IMR-90 (cell line): ENCODE data around the gene CDH13. TPM values are rescaled to one million over a fixed set of nuclear protein-coding genes. Genes with fewer than 3 reads are reported as not detected.

ENCODE experiments used
- ATAC-seq: fragments of 200-7000 bp; cut with Tn5 transposase; 2 replicates; pipeline ENCODE4 v1.9.1; 2020; ENCODE audit warnings: low read depth, mild to moderate bottlenecking, moderate library complexity
- BruUV-seq: library from RNA; stranded (reverse); fragments of 400-500 nt; replicated peaks from 2 replicates; lab custom pipeline; 2021; lab: Mats Ljungman, UMichigan
- CTCF ChIA-PET: fragments of 300-600 bp; formaldehyde crosslinking; extraction: SDS; loops from one replicate; lab custom pipeline; 2021; ENCODE audit warnings: antibody characterized with exemption; lab: Yijun Ruan, JAX
- POLR2A ChIA-PET: fragments of 300-600 bp; sonication (Branson Sonifier 250); formaldehyde crosslinking; loops from one replicate; lab custom pipeline; 2022; ENCODE audit warnings: antibody characterized with exemption; ENCODE audit not compliant: unreplicated experiment; lab: Charles Lee
- DNase-seq: peaks from one replicate; pipeline ENCODE4 v3.0.0; 2013
- H2AFZ ChIP-seq: replicated peaks from 2 replicates; pipeline ENCODE3; 2013; ENCODE audit warnings: low read length, mild to moderate bottlenecking; ENCODE audit not compliant: poor library complexity
- H2AK5ac ChIP-seq: 2 replicates; pipeline ENCODE4 v1.6.1; 2013; ENCODE audit warnings: low read depth, low read length, inconsistent platforms
- H2AK9ac ChIP-seq: replicated peaks from 2 replicates; pipeline ENCODE3; 2013; ENCODE audit warnings: mild to moderate bottlenecking, low read depth, low read length, moderate library complexity; ENCODE audit not compliant: poor library complexity
- H2BK120ac ChIP-seq: 2 replicates; pipeline ENCODE4 v1.6.1; 2013; ENCODE audit warnings: low read depth, low read length, inconsistent platforms
- H2BK15ac ChIP-seq: 3 replicates; pipeline ENCODE4 v1.6.1; 2013; ENCODE audit warnings: low read depth, low read length, inconsistent platforms
- H2BK20ac ChIP-seq: 2 replicates; pipeline ENCODE4 v1.6.1; 2013; ENCODE audit warnings: low read depth, mild to moderate bottlenecking, inconsistent platforms, low read length, moderate library complexity
- H2BK5ac ChIP-seq: 2 replicates; pipeline ENCODE4 v1.6.1; 2013; ENCODE audit warnings: mild to moderate bottlenecking, low read depth, low read length, inconsistent platforms; ENCODE audit not compliant: poor library complexity, severe bottlenecking
- H3K14ac ChIP-seq: replicated peaks from 2 replicates; pipeline ENCODE4 v1.6.1; 2013; ENCODE audit warnings: low read depth, low read length, inconsistent platforms
- H3K18ac ChIP-seq: 2 replicates; pipeline ENCODE4 v1.6.1; 2013; ENCODE audit warnings: low read depth, low read length, control low read depth
- H3K23ac ChIP-seq: 2 replicates; pipeline ENCODE4 v1.6.1; 2013; ENCODE audit warnings: low read depth, low read length, inconsistent platforms
- H3K27ac ChIP-seq: 2 replicates; pipeline ENCODE4 v1.5.1; 2013; ENCODE audit warnings: mild to moderate bottlenecking, control low read depth, low read length; ENCODE audit not compliant: insufficient read depth
- H3K27me3 ChIP-seq: 2 replicates; pipeline ENCODE4 v1.6.1; 2013; ENCODE audit warnings: low read length; ENCODE audit not compliant: control insufficient read depth, insufficient read depth
- H3K36me3 ChIP-seq: 2 replicates; pipeline ENCODE4 v1.6.1; 2013; ENCODE audit warnings: low read length, mixed read lengths; ENCODE audit not compliant: control insufficient read depth, insufficient read depth
- H3K4ac ChIP-seq: 2 replicates; pipeline ENCODE4 v1.6.1; 2013; ENCODE audit warnings: low read depth, low read length, inconsistent platforms
- H3K4me1 ChIP-seq: 2 replicates; pipeline ENCODE4 v1.6.1; 2013; ENCODE audit warnings: low read length, mixed read lengths; ENCODE audit not compliant: control insufficient read depth, insufficient read depth
- H3K4me2 ChIP-seq: 2 replicates; pipeline ENCODE4 v1.6.1; 2013; ENCODE audit warnings: low read depth, mild to moderate bottlenecking, control low read depth, low read length, moderate library complexity
- H3K4me3 ChIP-seq: 2 replicates; pipeline ENCODE4 v1.5.1; 2013; ENCODE audit warnings: low read depth, mild to moderate bottlenecking, control low read depth, low read length, moderate library complexity; ENCODE audit not compliant: insufficient read depth
- H3K56ac ChIP-seq: 2 replicates; pipeline ENCODE4 v1.6.1; 2013; ENCODE audit warnings: low read length, inconsistent platforms; ENCODE audit not compliant: insufficient read depth; ENCODE audit errors: extremely low read depth
- H3K79me1 ChIP-seq, 2 experiments: 2 replicates each; pipeline ENCODE4 v1.6.1; 2013; ENCODE audit warnings: low read length in 2 of 2, inconsistent platforms in 1 of 2, low read depth in 1 of 2
- H3K9ac ChIP-seq: 2 replicates; pipeline ENCODE4 v1.6.1; 2013; ENCODE audit warnings: low read depth, low read length, control low read depth
- H3K9me1 ChIP-seq: 2 replicates; pipeline ENCODE4 v1.6.1; 2013; ENCODE audit warnings: low read length, inconsistent platforms; ENCODE audit not compliant: insufficient read depth
- H3K9me3 ChIP-seq: 2 replicates; pipeline ENCODE4 v1.6.1; 2013; ENCODE audit warnings: low read length; ENCODE audit not compliant: control insufficient read depth, insufficient read depth
- H4K20me1 ChIP-seq: 2 replicates; pipeline ENCODE4 v1.6.1; 2013; ENCODE audit warnings: low read length, inconsistent platforms; ENCODE audit not compliant: insufficient read depth
- H4K5ac ChIP-seq: 2 replicates; pipeline ENCODE4 v1.6.1; 2013; ENCODE audit warnings: mild to moderate bottlenecking, low read depth, low read length, control low read depth
- H4K8ac ChIP-seq, 2 experiments: 2 replicates each; pipeline ENCODE4 v1.6.1; 2013; ENCODE audit warnings: low read depth in 2 of 2, low read length in 2 of 2, control low read depth in 1 of 2, inconsistent platforms in 1 of 2
- H4K91ac ChIP-seq: 2 replicates; pipeline ENCODE4 v1.6.1; 2013; ENCODE audit warnings: low read depth, low read length, inconsistent platforms; ENCODE audit not compliant: insufficient read depth
- CHD1 ChIP-seq: IDR thresholded peaks from 2 replicates; pipeline ENCODE4 v1.6.1; 2012; ENCODE audit warnings: low read depth, low read length, improper control_type of control experiment
- MXI1 ChIP-seq: IDR thresholded peaks from 2 replicates; pipeline ENCODE4 v1.6.1; 2012; ENCODE audit warnings: low read depth, mild to moderate bottlenecking, low read length, moderate library complexity, borderline replicate concordance
- NFE2L2 ChIP-seq: fragments of 150-350 bp; IDR thresholded peaks from 2 replicates; pipeline ENCODE4 v1.6.1; 2016; ENCODE audit warnings: low read depth, mild to moderate bottlenecking, low read length
- POLR2A ChIP-seq: IDR thresholded peaks from 2 replicates; pipeline ENCODE4 v1.6.1; 2012; ENCODE audit warnings: mild to moderate bottlenecking, low read depth, low read length
- RAD21 ChIP-seq: IDR thresholded peaks from 2 replicates; pipeline ENCODE4 v1.6.1; 2012; ENCODE audit warnings: low read length, improper control_type of control experiment
- RCOR1 ChIP-seq: IDR thresholded peaks from 2 replicates; pipeline ENCODE4 v1.6.1; 2012; ENCODE audit warnings: mild to moderate bottlenecking, low read length, improper control_type of control experiment; ENCODE audit not compliant: insufficient replicate concordance
- RFX5 ChIP-seq: IDR thresholded peaks from 2 replicates; pipeline ENCODE4 v1.8.0; 2012; ENCODE audit warnings: low read depth, mild to moderate bottlenecking, low read length, moderate library complexity
- SMC3 ChIP-seq: fragments of 150-350 bp; IDR thresholded peaks from 2 replicates; pipeline ENCODE4 v1.6.1; 2016; ENCODE audit warnings: low read depth, mild to moderate bottlenecking, antibody characterized with exemption, low read length, moderate library complexity
- WGBS, 2 experiments: methylation state at CpG; one replicate each; pipeline versions ENCODE4 v1.1.5 to v1.1.7; 2013; ENCODE audit warnings: missing lambda C conversion rate in 2 of 2; ENCODE audit not compliant: insufficient read length in 1 of 2; ENCODE audit errors: extremely low coverage in 2 of 2; 5-methylcytosine and 5-hydroxymethylcytosine counted together
- dilution Hi-C: fragments of 300-500 bp; cut with HindIII; formaldehyde crosslinking; loops from one replicate; pipeline ENCODE4 v1.14.3; 2018; ENCODE audit warnings: low sequenced_read_pairs; ENCODE audit not compliant: unreplicated experiment
- in situ Hi-C: fragments of 300-500 bp; cut with MboI; formaldehyde crosslinking; loops from 3 replicates; pipeline ENCODE4 v1.14.3; 2019; ENCODE audit warnings: low sequenced_read_pairs, inconsistent platforms, mixed read lengths
- intact Hi-C: fragments of 100-400 bp; cut with micrococcal nuclease; formaldehyde crosslinking; loops from 2 replicates; pipeline ENCODE4 v1.10.0; 2022
- polyA plus RNA-seq, 3 experiments: library from polyadenylated mRNA; depleted of rRNA; stranded (reverse); fragments of >200 nt; gene quantifications; 2 replicates each; pipeline ENCODE4 v1.2.3, GENCODE V29; 2012; ENCODE audit warnings: low replicate concordance in 1 of 3
- total RNA-seq: library from RNA; depleted of rRNA; stranded (reverse); fragments of >200 nt; gene quantifications from 2 replicates; pipeline ENCODE4 v1.2.3, GENCODE V29; 2012
- TF ChIP-seq, protein P1 (sequence below): fragments of 150-350 bp; IDR thresholded peaks from 2 replicates; pipeline ENCODE4 v1.6.1; 2016; ENCODE audit warnings: low read depth, mild to moderate bottlenecking, low read length, moderate library complexity, borderline replicate concordance
- TF ChIP-seq, protein P2 (sequence below): conservative IDR thresholded peaks from 2 replicates; pipeline ENCODE4 v1.5.1; 2012; ENCODE audit warnings: mild to moderate bottlenecking, low read depth, low read length, improper control_type of control experiment

Gene CDH13
- total and polyA plus RNA-seq, 2 of the 4 experiments (the other 2 are of a cell fraction), result 61.6 to 74.7 TPM

DNA sequence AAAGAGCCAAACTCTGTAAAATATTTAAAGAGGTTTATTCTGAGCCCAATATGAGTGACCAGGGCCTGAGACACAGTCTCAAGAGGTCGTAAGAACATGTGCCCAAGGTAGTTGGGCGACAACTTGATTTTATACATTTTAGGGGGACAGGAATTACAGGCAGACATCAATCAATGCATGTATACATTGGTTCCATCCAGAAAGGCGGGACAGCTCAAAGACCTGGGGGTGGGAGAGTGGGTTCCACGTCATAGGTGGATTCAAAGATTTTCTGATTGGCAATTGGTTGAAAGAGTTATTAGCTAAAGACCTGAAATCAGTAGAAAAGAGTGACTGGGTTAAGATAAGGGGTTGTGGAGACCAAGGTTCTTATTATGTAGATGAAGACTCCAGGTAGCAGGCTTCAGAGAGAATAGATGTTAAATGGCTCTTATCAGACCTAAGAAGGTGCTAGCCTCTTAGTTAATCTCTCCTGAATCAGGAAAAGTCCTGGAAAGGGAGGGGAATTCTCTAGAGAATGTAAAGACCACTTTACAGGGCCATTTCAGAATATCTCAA, 1213.4 kb downstream of the CDH13 start:
- Histone ChIP-seq H3K23ac (no peak overlapping the region), H4K8ac (no peak overlapping the region), H3K4me2 (no peak overlapping the region), H3K9me3 (no peaks in the 10 kb centered on the region), H3K4me3 (no peak overlapping the region), H2AK9ac (no peak overlapping the region), H2BK20ac (no peak overlapping the region), H4K5ac (no peak overlapping the region), H3K9ac (no peak overlapping the region), H3K18ac (no peak overlapping the region), H2BK15ac (no peak overlapping the region), H3K14ac (no peak overlapping the region), H3K9me1 (no peaks in the 10 kb centered on the region), H3K56ac (no peak overlapping the region), H2AFZ (no peak overlapping the region), H3K79me1 (no peaks in the 10 kb centered on the region), H3K27me3 (peaks cover 10% of the 10 kb centered on the region), H2AK5ac (no peak overlapping the region), H3K36me3 (no peaks in the 10 kb centered on the region), H2BK5ac (no peak overlapping the region), H4K20me1 (no peaks in the 10 kb centered on the region), H4K91ac (no peak overlapping the region), H3K27ac (no peak overlapping the region), H2BK120ac (no peak overlapping the region), H3K4me1 (peaks cover 2% of the 10 kb centered on the region), H3K4ac (no peak overlapping the region)
- POLR2A ChIA-PET, result no interaction called here
- DNase-seq, result no peak
- dilution Hi-C loops, result no loop called here
- CTCF ChIA-PET, result no interaction called here
- 40% methylated on average over 1 of the region's 4 CpGs; no CpG with 5 or more reads in 1 of the 2 experiments for WGBS, 2 experiments
- BruUV-seq, result no TSS peak
- TF ChIP-seq, protein P1, sequence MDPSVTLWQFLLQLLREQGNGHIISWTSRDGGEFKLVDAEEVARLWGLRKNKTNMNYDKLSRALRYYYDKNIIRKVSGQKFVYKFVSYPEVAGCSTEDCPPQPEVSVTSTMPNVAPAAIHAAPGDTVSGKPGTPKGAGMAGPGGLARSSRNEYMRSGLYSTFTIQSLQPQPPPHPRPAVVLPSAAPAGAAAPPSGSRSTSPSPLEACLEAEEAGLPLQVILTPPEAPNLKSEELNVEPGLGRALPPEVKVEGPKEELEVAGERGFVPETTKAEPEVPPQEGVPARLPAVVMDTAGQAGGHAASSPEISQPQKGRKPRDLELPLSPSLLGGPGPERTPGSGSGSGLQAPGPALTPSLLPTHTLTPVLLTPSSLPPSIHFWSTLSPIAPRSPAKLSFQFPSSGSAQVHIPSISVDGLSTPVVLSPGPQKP, result no peak
- TF ChIP-seq, protein P2, sequence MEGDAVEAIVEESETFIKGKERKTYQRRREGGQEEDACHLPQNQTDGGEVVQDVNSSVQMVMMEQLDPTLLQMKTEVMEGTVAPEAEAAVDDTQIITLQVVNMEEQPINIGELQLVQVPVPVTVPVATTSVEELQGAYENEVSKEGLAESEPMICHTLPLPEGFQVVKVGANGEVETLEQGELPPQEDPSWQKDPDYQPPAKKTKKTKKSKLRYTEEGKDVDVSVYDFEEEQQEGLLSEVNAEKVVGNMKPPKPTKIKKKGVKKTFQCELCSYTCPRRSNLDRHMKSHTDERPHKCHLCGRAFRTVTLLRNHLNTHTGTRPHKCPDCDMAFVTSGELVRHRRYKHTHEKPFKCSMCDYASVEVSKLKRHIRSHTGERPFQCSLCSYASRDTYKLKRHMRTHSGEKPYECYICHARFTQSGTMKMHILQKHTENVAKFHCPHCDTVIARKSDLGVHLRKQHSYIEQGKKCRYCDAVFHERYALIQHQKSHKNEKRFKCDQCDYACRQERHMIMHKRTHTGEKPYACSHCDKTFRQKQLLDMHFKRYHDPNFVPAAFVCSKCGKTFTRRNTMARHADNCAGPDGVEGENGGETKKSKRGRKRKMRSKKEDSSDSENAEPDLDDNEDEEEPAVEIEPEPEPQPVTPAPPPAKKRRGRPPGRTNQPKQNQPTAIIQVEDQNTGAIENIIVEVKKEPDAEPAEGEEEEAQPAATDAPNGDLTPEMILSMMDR, result no peak
- TF ChIP-seq POLR2A (no peak), CHD1 (no peak), NFE2L2 (no peak), SMC3 (no peak), RAD21 (no peak), RFX5 (no peak), RCOR1 (no peak), MXI1 (no peak)
- in situ Hi-C loops, result no loop called here
- intact Hi-C loops, result no loop called here
- no peak for ATAC-seq
